Body of pancreas (tissue), 4 donors: ENCODE data around the gene FOS. TPM values are rescaled to one million over a fixed set of nuclear protein-coding genes. Genes with fewer than 3 reads are reported as not detected.
"Not testable (repeated sequence)": the region's sequence is repeated elsewhere in the genome, so short reads cannot be mapped to it uniquely, and the experiment has no call there.

Experiments used
- ATAC-seq: fragments of 150-250 bp; one replicate; pipeline ENCODE4 v1.9.1; 2016
- DNase-seq, 4 donors: peaks; one replicate each; pipeline ENCODE4 v3.0.0-alpha.2; 2019
- H3K27ac ChIP-seq, 4 donors: fragments of 200-600 bp; sonication (generic); 1 replicate in 3 of 4; 2 replicates in 1 of 4; pipeline versions ENCODE4 v1.5.1 to v1.6.1; 2016 to 2019; ENCODE audit warnings: mild to moderate bottlenecking in 1 of 4, mixed read lengths in 1 of 4, moderate library complexity in 1 of 4
- H3K27me3 ChIP-seq, 2 donors: fragments of 200-600 bp; sonication (generic); one replicate each; pipeline ENCODE4 v1.6.0; 2016; ENCODE audit warnings: mild to moderate bottlenecking in 1 of 2
- H3K36me3 ChIP-seq, 2 donors: fragments of 200-600 bp; sonication (generic); replicated peaks in 1 of 2; 2 replicates each; pipeline ENCODE4 v1.5.1; 2016; ENCODE audit warnings: low read depth in 2 of 2; ENCODE audit not compliant: insufficient read depth in 1 of 2
- H3K4me1 ChIP-seq: fragments of 200-600 bp; sonication (generic); one replicate; pipeline ENCODE4 v1.6.0; 2016
- H3K4me3 ChIP-seq, 2 donors: fragments of 200-600 bp; sonication (generic); 1 replicate in 1 of 2; 2 replicates in 1 of 2; pipeline ENCODE4 v1.5.1; 2016 to 2019
- H3K9me3 ChIP-seq, 3 donors: fragments of 200-600 bp; sonication (generic); 1 replicate in 2 of 3; 2 replicates in 1 of 3; pipeline ENCODE4 v1.5.1; 2016
- CTCF ChIP-seq, 7 experiments: fragments of 450-650 bp in 4 of 7; fragments of 200-600 bp in 3 of 7; sonication (generic) in 3 of 7; IDR thresholded peaks; one replicate each; pipeline ENCODE4 v1.5.1; 2016 to 2019; ENCODE audit warnings: antibody characterized with exemption in 7 of 7
- POLR2A ChIP-seq, 3 donors: fragments of 450-650 bp; IDR thresholded peaks; one replicate each; pipeline ENCODE4 v1.6.1; 2016; ENCODE audit warnings: antibody characterized with exemption in 3 of 3, mild to moderate bottlenecking in 2 of 3
- WGBS, 2 donors: methylation state at CpG; one replicate each; pipeline ENCODE4 v1.1.5; 2017; 5-methylcytosine and 5-hydroxymethylcytosine counted together
- intact Hi-C: fragments of 100-400 bp; cut with DNase I; formaldehyde crosslinking; loops from one replicate; pipeline ENCODE4 v1.15.1; 2023
- total RNA-seq, 2 donors: library from RNA; depleted of rRNA; stranded (reverse); fragments of >200 nt; gene quantifications; one replicate each; pipeline ENCODE4 v1.1.0, GENCODE V29; 2016

The FOS gene
- total RNA-seq, 2 donors from 2014 or later, result 412 to 1,093 TPM

GRCh38 chr14:75301666-75302325 is 23.2 kb downstream of the FOS start:
- ATAC-seq (peak; percentile 15), DNase-seq (peak in 3 of 4 donors; percentile 31 to 76 (median 35))
- Histone ChIP-seq H3K27me3 (no peaks in the 10 kb centered on the region), H3K4me1 (peaks cover 4% of the 10 kb centered on the region), H3K9me3 (no peaks in the 10 kb centered on the region), H3K27ac (peak overlapping the region in 1 of 4 donors; percentile 40), H3K4me3 (no peak overlapping the region), H3K36me3 (no peaks in the 10 kb centered on the region)
- WGBS, 2 donors, result 54 to 64% methylated on average over 9 of the region's 9 CpGs
- TF ChIP-seq CTCF (IDR thresholded peaks at IDR 0.05) (no peak), POLR2A (IDR thresholded peaks at IDR 0.05) (peak in 1 of 3 donors; percentile 22)
- intact Hi-C loops, result loop anchor here (5.0 to 10.0 kb wide), 2 partner anchors 169 to 357 kb away; no protein-coding TSS in a partner anchor

- DNase-seq (peak; percentile 77 to 81 (median 79)), ATAC-seq (peak; percentile 85)
- Histone ChIP-seq H3K36me3 (no peaks in the 10 kb centered on the region), H3K4me1 (peaks cover 4% of the 10 kb centered on the region), H3K9me3 (no peaks in the 10 kb centered on the region), H3K27ac (peak overlapping the region in 1 of 4 donors; percentile 52), H3K4me3 (no peak overlapping the region), H3K27me3 (no peaks in the 10 kb centered on the region)
- TF ChIP-seq POLR2A (IDR thresholded peaks at IDR 0.05) (no peak), CTCF (IDR thresholded peaks at IDR 0.05) (peak; percentile 73 to 95 (median 94))
- intact Hi-C loops, result loop anchor here (5.0 to 10.0 kb wide), 2 partner anchors 171 to 359 kb away; no protein-coding TSS in a partner anchor
- 2 to 15% methylated on average over 9 to 15 of the region's 15 CpGs for WGBS, 2 donors
Observed at GRCh38 chr14:75303381-75303789, 24.8 kb downstream of the FOS start.

- intact Hi-C loops, result loop anchor here (10.0 kb wide), 1 partner anchor 362 kb away; no protein-coding TSS in a partner anchor
Observed at GRCh38 chr14:75306410-75306809, 27.8 kb downstream of the FOS start.

GRCh38 chr14:75306927-75307699 is 28.5 kb downstream of the FOS start:
- ATAC-seq, result no peak
- H3K4me3 ChIP-seq, result no peak overlapping the region
- no peak for DNase-seq
- H3K4me1 ChIP-seq, result peaks cover 16% of the 10 kb centered on the region
- intact Hi-C loops, result loop anchor here (10.0 kb wide), 1 partner anchor 362 kb away; no protein-coding TSS in a partner anchor
- no peaks in the 10 kb centered on the region for H3K36me3 ChIP-seq
- TF ChIP-seq POLR2A (IDR thresholded peaks at IDR 0.05) (no peak), CTCF (IDR thresholded peaks at IDR 0.05) (no peak)
- WGBS, 2 donors, result 56 to 69% methylated on average over 9 of the region's 9 CpGs
- no peaks in the 10 kb centered on the region for H3K9me3 ChIP-seq
- H3K27ac ChIP-seq, result no peak overlapping the region
- no peaks in the 10 kb centered on the region for H3K27me3 ChIP-seq

More at GRCh38 chr14:75306410-75306809, 27.8 kb downstream of the FOS start:
- peaks cover 16% of the 10 kb centered on the region for H3K4me1 ChIP-seq
- H3K4me3 ChIP-seq, H3K36me3 ChIP-seq, H3K9me3 ChIP-seq, DNase-seq, H3K27me3 ChIP-seq, H3K27ac ChIP-seq, ATAC-seq: not testable (repeated sequence)
- WGBS, 2 donors, result 55 to 56% methylated on average over 4 of the region's 4 CpGs
